ENCODE data around the gene RPAP2. TPM values are rescaled to one million over a fixed set of nuclear protein-coding genes. Genes with fewer than 3 reads are reported as not detected.

Gene RPAP2
- total and polyA plus RNA-seq, 2 of the 8 experiments (the other 6 are each of a cell fraction or from before 2014, with no cell fraction given), result 7.9 to 28.4 TPM

DNA sequence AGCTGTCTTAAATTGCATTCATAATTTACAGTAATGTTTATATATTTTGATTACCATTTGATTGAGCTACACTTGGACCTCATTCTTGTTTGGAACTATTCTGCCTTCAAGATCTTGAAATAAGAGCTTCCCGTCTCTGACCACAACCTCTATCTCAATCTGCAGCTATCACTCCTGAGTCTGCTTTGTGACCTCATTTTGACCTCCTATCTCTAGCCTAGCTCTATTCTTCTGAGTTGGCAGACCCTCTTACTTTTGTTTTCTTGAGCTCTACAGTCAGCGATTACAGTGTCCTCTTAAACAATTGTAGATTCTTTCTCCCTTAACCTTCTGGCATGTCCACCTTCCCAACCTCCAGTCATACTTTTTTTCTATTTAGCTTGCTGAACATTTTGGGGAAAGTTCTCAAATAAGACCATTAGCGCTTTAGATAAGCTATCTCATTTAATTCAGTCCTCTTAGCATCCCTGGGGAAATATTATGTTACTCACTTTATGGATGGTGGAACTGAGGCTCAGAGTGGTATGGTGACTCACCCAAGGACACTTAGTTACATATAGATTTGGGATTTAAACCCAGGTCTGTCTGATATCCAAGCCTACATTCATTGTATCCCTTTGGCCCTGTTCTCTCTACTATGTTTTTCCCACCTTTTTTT is 19.1 kb downstream of the RPAP2 start:
- no peaks in the 10 kb centered on the region for H3K23me2 ChIP-seq (ENCODE audit: low read depth, low read length)
- no peak overlapping the region for H3K18ac ChIP-seq (ENCODE audit: extremely low read depth, low read length)
- no peak overlapping the region for H3K56ac ChIP-seq (replicated peaks; ENCODE audit: insufficient read length, low read depth, low read length)
- no peak overlapping the region for H4K8ac ChIP-seq (ENCODE audit: extremely low read depth, insufficient read depth, low read length)
- no peak for DNase-seq (ENCODE audit: low read depth in 1 of 2, low spot score in 2 of 2)
- H2BK15ac ChIP-seq (ENCODE audit: low read length), result no peak overlapping the region
- no peak overlapping the region for H2BK120ac ChIP-seq (replicated peaks; ENCODE audit: low read depth, low read length)
- H4K20me1 ChIP-seq (replicated peaks in 1 of 2; ENCODE audit: control insufficient read depth in 1 of 2, insufficient read depth in 2 of 2, low read length in 2 of 2), result no peaks in the 10 kb centered on the region
- H3K4me2 ChIP-seq (ENCODE audit: insufficient read depth in 1 of 2, low read depth in 2 of 2, low read length in 2 of 2), result no peak overlapping the region
- no peaks in the 10 kb centered on the region for H3K9me3 ChIP-seq (ENCODE audit: insufficient read depth in 2 of 2, low read depth in 1 of 2, low read length in 1 of 2)
- H3K4me3 ChIP-seq (ENCODE audit: extremely low read depth in 1 of 4, insufficient read depth in 2 of 4, low read depth in 3 of 4, low read length in 4 of 4), result no peak overlapping the region
- no peak overlapping the region for H3K9ac ChIP-seq (replicated peaks in 1 of 4; ENCODE audit: extremely low read depth in 1 of 4, low read depth in 3 of 4, low read length in 3 of 4)
- H3K27ac ChIP-seq (ENCODE audit: low read depth, low read length), result no peak overlapping the region
- WGBS, 2 experiments (ENCODE audit: extremely low coverage in 1 of 2, insufficient coverage in 1 of 2, insufficient read length in 1 of 2, insufficient replicate concordance in 2 of 2, low coverage in 1 of 2, low lambda C conversion rate in 2 of 2, missing lambda C conversion rate in 1 of 2), result 93% methylated on average over 3 of the region's 3 CpGs; no CpG with 5 or more reads in 1 of the 2 experiments
- no peak overlapping the region for H2BK5ac ChIP-seq (ENCODE audit: low read depth, low read length)
- H3K4ac ChIP-seq (replicated peaks; ENCODE audit: insufficient read length, low read depth, low read length), result no peak overlapping the region
- H2BK20ac ChIP-seq (ENCODE audit: low read length), result no peak overlapping the region
- no peaks in the 10 kb centered on the region for H3K79me1 ChIP-seq (ENCODE audit: low read depth, low read length)
- peaks cover 0 to 6% (median 0%) of the 10 kb centered on the region in 4 experiments; a peak in 2 of 8 replicates for H3K36me3 ChIP-seq (ENCODE audit: control insufficient read depth in 2 of 4, insufficient read depth in 4 of 4, low read length in 3 of 4)
- no peak overlapping the region for H2BK12ac ChIP-seq (ENCODE audit: low read depth, low read length)
- H2AK5ac ChIP-seq (ENCODE audit: low read depth, low read length), result no peak overlapping the region
- H2AFZ ChIP-seq (ENCODE audit: low read length), result no peak overlapping the region
- no peaks in the 10 kb centered on the region for H3K27me3 ChIP-seq (replicated peaks in 1 of 4; ENCODE audit: control insufficient read depth in 3 of 4, extremely low read depth in 1 of 4, insufficient read depth in 3 of 4, low read length in 3 of 4)
- H4K91ac ChIP-seq (replicated peaks; ENCODE audit: insufficient read length, low read length), result no peak overlapping the region
- H3K79me2 ChIP-seq (ENCODE audit: control insufficient read depth in 1 of 2, insufficient read depth in 2 of 2, low read length in 2 of 2), result no peaks in the 10 kb centered on the region
- CTCF ChIA-PET (ENCODE audit: partially characterized antibody), result interaction anchor here (0.5 kb wide), 1 partner anchor 321 kb away, joined by 3 read pairs; no protein-coding TSS in a partner anchor
- no peak overlapping the region for H4K5ac ChIP-seq (ENCODE audit: insufficient read length, low read depth, low read length)
- no peaks in the 10 kb centered on the region for H3K4me1 ChIP-seq (replicated peaks in 1 of 4; ENCODE audit: control insufficient read depth in 3 of 4, insufficient read depth in 4 of 4, low read length in 3 of 4)
- no peak overlapping the region for H3K23ac ChIP-seq (ENCODE audit: insufficient read length)
- no peak for FAIRE-seq
- POLR2A ChIA-PET (ENCODE audit: partially characterized antibody), result interaction anchor here (0.7 kb wide), 1 partner anchor 20 kb away, joined by 4 read pairs; no protein-coding TSS in a partner anchor
- TF ChIP-seq RBBP5 (IDR thresholded peaks at IDR 0.05; ENCODE audit: borderline replicate concordance, low read depth, low read length) (no peak), BRCA1 (IDR thresholded peaks at IDR 0.05; ENCODE audit: low read depth, low read length) (no peak), RAD21 (IDR thresholded peaks at IDR 0.05 in 1 of 2, conservative IDR thresholded peaks at IDR 0.05 in 1 of 2; ENCODE audit: low read depth in 2 of 2, low read length in 2 of 2) (no peak), SRF (IDR thresholded peaks at IDR 0.05; ENCODE audit: low read depth, low read length) (no peak), TAF7 (optimal IDR thresholded peaks at IDR 0.05; ENCODE audit: borderline replicate concordance, low read depth, low read length) (no peak), KDM5A (IDR thresholded peaks at IDR 0.05; ENCODE audit: low read length) (no peak), BACH1 (IDR thresholded peaks at IDR 0.05; ENCODE audit: low read length) (no peak), BCL11A (IDR thresholded peaks at IDR 0.05; ENCODE audit: low read depth in 2 of 2, low read length in 2 of 2) (no peak), TAF1 (IDR thresholded peaks at IDR 0.05; ENCODE audit: low read depth, low read length) (no peak), SIX5 (IDR thresholded peaks at IDR 0.05; ENCODE audit: low read depth, low read length) (no peak), SUZ12 (IDR thresholded peaks at IDR 0.05; ENCODE audit: low read length) (no peak), CHD2 (IDR thresholded peaks at IDR 0.05; ENCODE audit: low read length) (no peak)
- TF ChIP-seq, protein P1, sequence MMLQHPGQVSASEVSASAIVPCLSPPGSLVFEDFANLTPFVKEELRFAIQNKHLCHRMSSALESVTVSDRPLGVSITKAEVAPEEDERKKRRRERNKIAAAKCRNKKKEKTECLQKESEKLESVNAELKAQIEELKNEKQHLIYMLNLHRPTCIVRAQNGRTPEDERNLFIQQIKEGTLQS (IDR thresholded peaks at IDR 0.05; ENCODE audit: insufficient read depth, low read depth, low read length), result no peak
- H3K14ac ChIP-seq (ENCODE audit: insufficient read length), result no peak overlapping the region

Data from H1 (cell line).